HAP-1 (cell line): ENCODE data around the gene STN1.

Experiments
- DNase-seq, 2 experiments: peaks; one replicate each; pipeline ENCODE4 v3.0.0-alpha.2; 2016 to 2020; ENCODE audit warnings: low spot score in 2 of 2
- H3K27me3 ChIP-seq: fragments of 250-450 bp; sonication (Bioruptor Pico); 2 replicates; pipeline ENCODE4 v1.5.1; 2020; ENCODE audit warnings: low read depth, mild to moderate bottlenecking, moderate library complexity
- H3K36me3 ChIP-seq: fragments of 250-450 bp; sonication (Bioruptor Pico); replicated peaks from 2 replicates; pipeline ENCODE4 v1.5.1; 2020; ENCODE audit warnings: mild to moderate bottlenecking
- H3K4me1 ChIP-seq: fragments of 250-450 bp; sonication (Bioruptor Pico); 2 replicates; pipeline ENCODE4 v1.5.1; 2020; ENCODE audit warnings: mild to moderate bottlenecking
- H3K4me3 ChIP-seq: fragments of 250-450 bp; sonication (Bioruptor Pico); 2 replicates; pipeline ENCODE4 v1.5.1; 2020; ENCODE audit warnings: mild to moderate bottlenecking, moderate library complexity
- H3K9me3 ChIP-seq: fragments of 250-450 bp; sonication (Bioruptor Pico); 2 replicates; pipeline ENCODE4 v1.5.1; 2020; ENCODE audit warnings: mild to moderate bottlenecking, moderate library complexity
- in situ Hi-C: fragments of 300-500 bp; cut with MboI; formaldehyde crosslinking; loops from 3 replicates; pipeline ENCODE4 v1.14.3; 2020; ENCODE audit warnings: low sequenced_read_pairs, inconsistent platforms, mixed read lengths

Gene STN1

DNA sequence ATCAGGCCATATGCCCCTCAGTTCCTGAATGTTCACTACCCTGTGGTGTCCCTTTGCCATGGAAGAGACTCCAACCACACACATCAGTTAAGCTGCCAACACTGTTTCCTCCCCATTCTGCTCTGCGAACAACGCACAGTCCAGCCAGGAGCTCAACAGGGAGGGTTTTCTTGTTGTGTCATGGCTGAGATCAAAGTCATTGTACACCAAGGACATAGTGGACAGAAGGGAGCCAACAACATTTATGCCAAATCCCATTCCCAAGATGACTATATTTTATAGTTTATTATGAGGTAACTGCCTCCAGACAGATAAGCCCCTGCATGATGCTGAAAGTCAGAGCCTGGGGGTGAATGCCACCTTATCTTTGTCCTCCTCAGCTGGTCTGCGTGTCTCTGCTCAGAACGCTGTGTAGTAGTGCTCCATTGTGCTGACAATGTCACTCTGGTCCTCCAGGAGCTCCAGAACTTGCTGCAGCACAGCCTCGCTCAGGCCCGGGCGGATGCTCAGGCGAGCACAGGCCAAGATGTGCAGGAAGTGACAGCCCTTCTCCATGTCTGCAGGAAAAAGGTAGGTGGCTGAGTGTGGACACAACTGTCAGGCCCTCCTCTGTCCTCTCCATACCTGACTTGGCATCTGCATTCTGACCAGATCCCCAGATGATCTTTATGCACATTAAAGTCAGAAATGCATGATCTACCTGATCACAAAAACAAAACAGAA, 35.5 kb downstream of the STN1 start:
- no peaks in the 10 kb centered on the region for H3K9me3 ChIP-seq
- in situ Hi-C loops = loop anchor here (5.0 to 10.0 kb wide), 2 partner anchors 170 to 322 kb away; no protein-coding TSS in a partner anchor
- H3K4me3 ChIP-seq = no peak overlapping the region
- no peaks in the 10 kb centered on the region for H3K4me1 ChIP-seq
- no peak for DNase-seq
- H3K27me3 ChIP-seq = no peaks in the 10 kb centered on the region
- no peaks in the 10 kb centered on the region for H3K36me3 ChIP-seq

DNA sequence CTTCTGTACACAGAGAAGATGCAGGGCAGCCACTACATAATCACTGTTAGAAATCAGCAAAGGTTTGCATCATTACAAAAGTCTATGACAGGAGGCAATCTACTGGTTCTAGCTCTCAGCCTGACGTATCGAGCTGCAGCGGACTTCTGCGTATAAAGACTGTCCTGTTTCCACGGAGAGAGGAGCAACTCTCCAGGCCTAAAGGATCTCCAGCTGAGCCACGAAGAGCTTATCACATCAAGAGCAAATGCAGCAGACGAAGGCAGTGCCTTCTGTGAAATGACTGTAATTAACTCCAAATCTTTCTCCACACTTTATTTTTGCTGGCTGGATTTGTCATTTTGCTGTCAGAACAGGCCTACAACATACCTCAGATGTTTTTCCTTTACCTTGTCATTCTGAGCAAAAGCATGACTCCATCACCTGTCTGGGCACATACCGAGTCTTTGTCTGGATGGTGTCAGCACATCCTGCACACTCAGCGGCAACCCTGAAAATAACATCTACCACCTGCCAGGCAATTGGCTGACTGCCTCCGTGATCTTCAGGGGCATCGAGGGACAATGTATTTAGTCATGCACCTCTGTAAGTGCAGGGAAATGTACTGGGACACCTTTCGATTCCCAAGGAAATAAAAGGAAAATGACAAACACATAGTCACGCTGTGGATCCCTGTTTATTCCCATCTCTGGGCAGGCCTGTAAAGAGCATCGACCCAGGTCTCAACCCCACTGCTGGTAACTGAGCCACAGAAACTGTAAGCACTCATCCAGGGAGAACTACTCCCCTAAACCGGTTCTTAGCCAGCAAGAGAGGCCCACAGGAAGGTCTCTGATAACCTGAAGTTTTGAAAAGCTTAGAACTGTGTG, 36.3 kb downstream of the STN1 start:
- Histone ChIP-seq H3K27me3 (no peaks in the 10 kb centered on the region), H3K4me1 (no peaks in the 10 kb centered on the region), H3K4me3 (no peak overlapping the region), H3K9me3 (no peaks in the 10 kb centered on the region), H3K36me3 (no peaks in the 10 kb centered on the region)
- DNase-seq = no peak
- in situ Hi-C loops = loop anchor here (5.0 to 10.0 kb wide), 2 partner anchors 169 to 323 kb away; no protein-coding TSS in a partner anchor

DNA sequence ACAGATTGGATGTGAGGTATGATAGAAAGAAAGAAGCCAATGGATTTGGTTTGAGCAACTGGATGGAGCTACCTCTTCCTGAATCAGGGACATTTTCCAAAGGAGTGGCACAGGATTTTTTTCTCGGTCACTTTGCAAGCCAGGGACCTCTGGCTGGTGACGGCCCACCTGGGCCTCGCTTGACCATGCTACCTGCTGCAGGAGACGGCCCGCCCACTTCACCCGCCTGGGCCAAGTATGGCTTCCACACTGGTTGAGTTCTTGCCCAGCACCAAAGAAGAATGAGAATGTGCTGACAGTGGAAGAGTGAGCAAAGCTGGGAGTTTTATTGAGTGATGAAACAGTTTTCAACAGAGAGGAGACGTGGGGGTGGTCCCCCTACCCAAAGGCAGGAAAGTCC, 38.2 kb downstream of the STN1 start:
- DNase-seq = no peak
- H3K27me3 ChIP-seq = no peaks in the 10 kb centered on the region
- H3K9me3 ChIP-seq = no peaks in the 10 kb centered on the region
- no peaks in the 10 kb centered on the region for H3K4me1 ChIP-seq
- no peaks in the 10 kb centered on the region for H3K36me3 ChIP-seq
- H3K4me3 ChIP-seq = no peak overlapping the region
- in situ Hi-C loops = loop anchor here (5.0 to 10.0 kb wide), 2 partner anchors 168 to 325 kb away; no protein-coding TSS in a partner anchor

DNA sequence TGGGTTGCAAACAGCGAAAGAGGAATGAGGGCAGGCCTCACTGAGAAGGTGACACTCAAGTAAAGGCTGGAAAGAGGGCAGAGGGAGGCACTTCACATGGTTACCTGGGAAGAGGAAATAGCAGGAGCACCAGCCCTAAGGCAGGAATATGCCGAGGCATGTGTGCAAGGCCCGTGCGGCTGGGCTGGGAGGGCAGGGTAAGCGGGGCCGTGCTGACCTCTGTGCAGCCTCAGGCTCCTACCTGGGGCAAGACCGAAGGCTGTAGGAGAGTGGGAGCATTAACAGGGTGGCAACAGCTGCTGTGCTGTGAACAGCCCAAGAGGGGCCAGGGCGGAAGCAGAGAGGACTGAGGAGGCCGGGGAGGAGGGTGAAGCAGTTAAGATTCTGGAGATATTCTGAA, 38.6 kb downstream of the STN1 start:
- no peak overlapping the region for H3K4me3 ChIP-seq
- no peaks in the 10 kb centered on the region for H3K4me1 ChIP-seq
- H3K9me3 ChIP-seq = no peaks in the 10 kb centered on the region
- no peak for DNase-seq
- no peaks in the 10 kb centered on the region for H3K27me3 ChIP-seq
- in situ Hi-C loops = no loop called here
- H3K36me3 ChIP-seq = no peaks in the 10 kb centered on the region

DNA sequence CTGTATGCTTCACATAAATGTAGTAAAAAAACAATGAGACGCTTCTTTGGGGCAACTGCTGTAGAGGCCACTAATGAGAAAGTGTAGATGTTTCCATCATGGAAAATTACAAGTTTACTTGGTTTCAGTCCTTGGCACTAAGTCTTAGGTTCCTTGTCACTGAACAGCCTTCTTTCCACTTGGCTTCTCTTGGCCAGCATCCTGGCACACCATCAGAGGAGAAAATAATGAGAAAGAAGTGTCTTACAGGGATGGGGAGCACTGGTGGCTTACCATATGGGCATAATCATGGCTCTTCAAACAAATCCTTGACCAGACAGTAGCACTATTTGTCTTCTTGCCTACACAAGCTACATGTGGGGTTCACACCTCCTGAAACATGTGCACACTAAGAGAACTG, 40.1 kb downstream of the STN1 start:
- DNase-seq = no peak
- Histone ChIP-seq H3K4me3 (no peak overlapping the region), H3K4me1 (no peaks in the 10 kb centered on the region), H3K9me3 (no peaks in the 10 kb centered on the region), H3K36me3 (no peaks in the 10 kb centered on the region), H3K27me3 (no peaks in the 10 kb centered on the region)
- in situ Hi-C loops = no loop called here

DNA sequence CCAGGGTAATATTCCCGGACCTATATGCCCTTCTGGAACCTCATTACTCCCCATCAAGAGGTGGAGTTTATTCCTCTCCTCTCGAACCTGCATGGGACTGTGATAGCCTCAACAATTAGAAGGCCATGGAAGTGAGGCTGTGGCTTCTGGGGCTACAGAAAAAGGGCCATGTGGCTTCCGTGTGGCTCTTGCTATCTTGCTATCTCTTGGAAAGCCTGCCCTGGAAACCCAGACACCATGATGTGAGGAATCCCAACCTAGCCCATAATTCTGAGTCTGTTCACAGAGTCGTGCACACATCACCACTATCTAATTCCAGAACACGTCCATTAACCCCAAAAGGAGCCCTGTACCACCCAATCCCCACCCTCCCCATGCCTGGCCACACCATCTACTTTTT, 41.8 kb downstream of the STN1 start:
- DNase-seq = no peak
- Histone ChIP-seq H3K4me3 (no peak overlapping the region), H3K9me3 (no peaks in the 10 kb centered on the region), H3K4me1 (no peaks in the 10 kb centered on the region), H3K36me3 (no peaks in the 10 kb centered on the region), H3K27me3 (no peaks in the 10 kb centered on the region)
- in situ Hi-C loops = no loop called here

DNA sequence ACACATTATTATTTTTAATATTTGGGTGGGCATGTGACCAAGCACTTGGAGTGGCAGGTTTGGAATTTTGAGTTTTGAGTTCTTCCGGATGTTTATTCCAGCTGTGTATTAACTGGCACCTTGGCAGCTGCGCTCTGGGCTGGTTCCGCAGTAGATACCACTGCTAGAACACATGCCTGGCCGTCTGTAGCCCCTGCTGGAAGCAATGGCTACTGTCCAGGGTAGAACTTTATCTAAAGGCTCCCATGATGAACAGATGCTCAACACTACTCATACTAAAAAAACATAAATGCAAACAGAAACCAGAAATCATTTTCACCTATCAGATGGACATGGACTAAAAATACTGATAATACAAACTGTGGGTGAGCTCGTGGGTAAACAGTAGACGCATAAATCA, 43.3 kb downstream of the STN1 start:
- no peaks in the 10 kb centered on the region for H3K27me3 ChIP-seq
- DNase-seq = no peak
- no peaks in the 10 kb centered on the region for H3K36me3 ChIP-seq
- in situ Hi-C loops = no loop called here
- H3K4me3 ChIP-seq = no peak overlapping the region
- no peaks in the 10 kb centered on the region for H3K4me1 ChIP-seq
- no peaks in the 10 kb centered on the region for H3K9me3 ChIP-seq

DNA sequence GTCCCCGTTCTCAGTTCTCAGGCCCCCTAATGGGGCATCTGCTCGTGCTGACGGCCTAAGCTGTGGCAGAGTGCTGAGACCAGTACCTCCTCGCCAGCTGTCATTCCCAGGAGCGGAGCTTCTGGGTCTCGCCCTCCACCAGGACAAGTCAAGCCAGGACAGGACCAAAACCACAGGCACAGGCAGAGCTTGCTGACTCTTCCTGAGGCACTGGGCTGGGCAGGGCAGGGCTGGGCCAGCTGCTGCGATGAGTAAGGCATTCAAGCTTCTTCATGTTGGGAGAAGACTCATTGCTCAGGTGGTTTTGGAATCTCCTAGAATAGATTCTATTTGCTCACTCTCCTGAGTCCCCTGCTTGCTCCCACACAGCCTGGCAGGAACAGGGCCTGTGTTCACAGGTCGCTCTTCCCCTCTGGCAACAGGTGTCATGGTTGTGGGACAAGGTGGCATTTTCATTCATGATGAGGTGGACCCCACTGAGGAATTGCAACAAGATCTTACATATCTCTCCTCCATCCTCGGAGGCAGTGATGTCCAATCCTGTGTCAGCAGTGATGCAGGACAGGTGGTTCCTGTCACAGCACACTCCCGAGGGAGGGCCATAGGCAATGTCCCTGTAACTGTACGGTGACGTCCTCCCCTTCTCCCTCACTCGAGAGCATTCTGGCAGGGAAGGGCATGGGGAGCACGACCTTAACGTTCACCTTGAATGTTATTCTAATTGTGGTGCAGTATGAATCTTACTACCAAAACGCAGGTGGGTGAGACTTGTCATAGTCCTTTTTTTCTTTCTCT, 45.6 kb downstream of the STN1 start:
- Histone ChIP-seq H3K9me3 (no peaks in the 10 kb centered on the region), H3K4me1 (no peaks in the 10 kb centered on the region), H3K36me3 (no peaks in the 10 kb centered on the region), H3K4me3 (no peak overlapping the region), H3K27me3 (no peaks in the 10 kb centered on the region)
- no peak for DNase-seq
- in situ Hi-C loops = no loop called here

DNA sequence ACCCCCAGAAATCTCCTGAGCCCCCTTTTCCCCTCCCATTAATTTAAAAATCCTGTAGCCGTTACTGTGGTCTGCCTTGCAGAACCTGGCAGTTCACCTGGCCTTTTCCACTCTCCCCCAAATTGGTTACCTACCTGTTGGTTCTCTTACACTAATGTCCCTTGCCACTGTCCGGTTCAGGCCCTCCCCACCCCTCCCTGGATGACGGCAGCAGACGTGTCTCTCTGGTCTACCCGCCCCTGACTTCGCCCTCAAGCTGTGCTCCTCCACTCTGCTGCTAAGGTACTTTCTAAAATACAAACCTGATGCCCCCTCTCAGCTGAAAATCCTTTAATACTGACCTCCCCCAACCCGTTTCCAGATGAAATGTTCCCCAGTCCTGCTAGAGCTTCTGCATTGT, 47.0 kb downstream of the STN1 start:
- no peak for DNase-seq
- no peaks in the 10 kb centered on the region for H3K27me3 ChIP-seq
- no peak overlapping the region for H3K4me3 ChIP-seq
- peaks cover 1% of the 10 kb centered on the region for H3K9me3 ChIP-seq
- H3K4me1 ChIP-seq = no peaks in the 10 kb centered on the region
- in situ Hi-C loops = no loop called here
- no peaks in the 10 kb centered on the region for H3K36me3 ChIP-seq

DNA sequence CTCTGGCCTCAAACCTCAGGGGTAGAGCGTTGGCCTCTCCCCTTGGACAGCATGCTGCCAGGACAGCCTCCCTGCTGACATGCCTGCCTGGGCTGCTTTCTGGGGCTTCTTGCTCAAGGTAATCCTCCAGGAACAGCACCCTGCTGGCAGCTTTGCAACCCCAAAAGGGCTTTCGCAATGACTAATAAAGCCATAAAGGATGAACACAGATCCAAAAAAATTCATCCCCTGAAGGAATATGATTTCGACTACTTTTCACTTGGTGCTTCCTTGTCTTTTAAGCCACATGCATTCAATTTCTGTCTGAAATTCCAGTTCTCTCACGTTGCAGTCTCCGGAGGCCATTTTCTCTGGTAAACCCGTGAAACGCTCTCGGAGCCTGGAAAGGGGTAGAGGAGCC, 47.5 kb downstream of the STN1 start:
- no peaks in the 10 kb centered on the region for H3K27me3 ChIP-seq
- in situ Hi-C loops = no loop called here
- DNase-seq = no peak
- no peaks in the 10 kb centered on the region for H3K36me3 ChIP-seq
- no peak overlapping the region for H3K4me3 ChIP-seq
- no peaks in the 10 kb centered on the region for H3K4me1 ChIP-seq
- H3K9me3 ChIP-seq = peaks cover 6% of the 10 kb centered on the region

DNA sequence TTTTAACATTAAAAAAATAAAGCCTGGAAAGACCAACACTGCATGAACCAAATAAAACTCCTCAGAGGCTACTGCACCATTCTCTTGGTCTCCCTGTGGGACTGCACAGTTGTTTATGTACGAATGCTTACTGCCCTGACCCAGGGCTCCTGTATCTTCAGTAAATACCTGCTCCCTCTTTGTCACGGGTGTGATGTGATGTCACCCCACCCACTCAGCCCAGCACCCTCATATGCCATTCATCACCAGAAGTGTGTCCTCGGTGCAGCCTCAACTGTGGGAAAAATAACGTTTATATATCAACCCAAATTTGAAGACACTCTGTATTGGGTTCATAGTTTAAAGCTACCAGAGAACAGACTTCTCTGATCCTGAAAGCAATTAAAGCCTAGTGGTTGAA, 48.6 kb downstream of the STN1 start:
- in situ Hi-C loops = no loop called here
- Histone ChIP-seq H3K9me3 (peaks cover 14% of the 10 kb centered on the region), H3K4me3 (no peak overlapping the region), H3K4me1 (no peaks in the 10 kb centered on the region), H3K27me3 (no peaks in the 10 kb centered on the region), H3K36me3 (no peaks in the 10 kb centered on the region)
- no peak for DNase-seq

DNA sequence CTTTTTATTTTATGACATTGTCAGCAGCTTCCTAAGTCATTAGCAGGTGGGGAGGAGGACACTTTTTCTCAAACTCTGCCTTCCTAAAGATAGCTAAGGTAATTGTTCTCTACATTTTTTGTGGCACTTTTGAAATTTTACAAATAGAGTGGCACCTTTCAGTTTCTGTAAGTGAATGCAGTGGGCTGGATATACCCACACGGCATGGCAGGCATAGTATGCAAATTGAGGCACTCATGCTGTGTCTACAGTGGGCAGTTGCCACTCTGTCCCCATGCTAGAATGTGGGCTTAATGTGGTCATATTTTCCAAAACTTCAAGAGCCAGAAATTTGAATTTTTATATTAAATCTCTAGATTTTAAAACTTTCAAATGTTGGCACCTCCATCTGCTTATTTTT, 49.8 kb downstream of the STN1 start:
- no peaks in the 10 kb centered on the region for H3K27me3 ChIP-seq
- DNase-seq = no peak
- H3K9me3 ChIP-seq = peaks cover 14% of the 10 kb centered on the region
- no peaks in the 10 kb centered on the region for H3K36me3 ChIP-seq
- in situ Hi-C loops = no loop called here
- H3K4me3 ChIP-seq = no peak overlapping the region
- no peaks in the 10 kb centered on the region for H3K4me1 ChIP-seq

DNA sequence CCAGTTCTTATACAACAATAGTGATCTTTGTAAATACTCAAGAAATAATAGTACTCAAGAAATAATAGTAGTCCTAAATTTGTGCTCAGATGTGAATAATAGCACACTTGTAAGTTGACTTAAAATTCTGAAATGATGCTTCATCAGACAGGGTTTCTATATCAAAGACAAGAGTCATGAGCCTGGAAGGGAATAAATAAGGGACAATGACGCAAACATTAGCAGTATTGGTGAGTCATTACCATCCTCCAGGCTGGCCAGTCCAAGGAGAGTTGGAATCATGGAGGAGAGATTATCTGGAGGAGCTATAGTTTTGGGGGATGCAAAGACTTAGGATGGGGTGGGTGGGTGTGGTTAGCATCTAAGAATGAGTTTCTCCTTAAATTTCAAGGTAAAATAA, 56.5 kb downstream of the STN1 start:
- in situ Hi-C loops = no loop called here
- Histone ChIP-seq H3K36me3 (no peaks in the 10 kb centered on the region), H3K27me3 (no peaks in the 10 kb centered on the region), H3K9me3 (peaks cover 14% of the 10 kb centered on the region), H3K4me3 (no peak overlapping the region), H3K4me1 (no peaks in the 10 kb centered on the region)
- no peak for DNase-seq
